IPS DF 19.7 (cell line): Measurements from ENCODE around the gene B4GALT1.
"Not testable (repeated sequence)": the region's sequence is repeated elsewhere in the genome, so short reads cannot be mapped to it uniquely, and the experiment has no call there.

Experiments
- DNase-seq: peaks from one replicate; pipeline ENCODE4 v3.0.0-alpha.2; 2013; ENCODE audit warnings: low read depth, low spot score

The B4GALT1 gene

GRCh38 chr9:33161589-33162132 is 5.5 kb downstream of the B4GALT1 start:
- no peak for DNase-seq

GRCh38 chr9:33161011-33161588 is 6.0 kb downstream of the B4GALT1 start:
- no peak for DNase-seq

GRCh38 chr9:33160446-33160845 is 6.7 kb downstream of the B4GALT1 start:
- DNase-seq, result not testable (repeated sequence)

- DNase-seq, result no peak
Observed at GRCh38 chr9:33159777-33160127, 7.4 kb downstream of the B4GALT1 start.

- no peak for DNase-seq
Observed at GRCh38 chr9:33158843-33159776, 8.0 kb downstream of the B4GALT1 start.

- DNase-seq, result no peak
Observed at GRCh38 chr9:33157960-33158842, 8.9 kb downstream of the B4GALT1 start.

GRCh38 chr9:33155393-33155792 is 11.7 kb downstream of the B4GALT1 start:
- no peak for DNase-seq

- no peak for DNase-seq
Observed at GRCh38 chr9:33154371-33154770, 12.8 kb downstream of the B4GALT1 start.

GRCh38 chr9:33153666-33154065 is 13.5 kb downstream of the B4GALT1 start:
- no peak for DNase-seq

- no peak for DNase-seq
Observed at GRCh38 chr9:33153001-33153400, 14.1 kb downstream of the B4GALT1 start.

GRCh38 chr9:33151601-33152000 is 15.5 kb downstream of the B4GALT1 start:
- no peak for DNase-seq

GRCh38 chr9:33151007-33151557 is 16.1 kb downstream of the B4GALT1 start:
- DNase-seq, result no peak

GRCh38 chr9:33148367-33149014 is 18.6 kb downstream of the B4GALT1 start:
- no peak for DNase-seq

GRCh38 chr9:33147416-33148169 is 19.5 kb downstream of the B4GALT1 start:
- DNase-seq, result no peak

GRCh38 chr9:33146298-33146697 is 20.8 kb downstream of the B4GALT1 start:
- no peak for DNase-seq

- no peak for DNase-seq
Observed at GRCh38 chr9:33144551-33144950, 22.6 kb downstream of the B4GALT1 start.

- no peak for DNase-seq
Observed at GRCh38 chr9:33143241-33143661, 23.9 kb downstream of the B4GALT1 start.

GRCh38 chr9:33142535-33142934 is 24.6 kb downstream of the B4GALT1 start:
- no peak for DNase-seq

- DNase-seq, result no peak
Observed at GRCh38 chr9:33140401-33141360, 26.5 kb downstream of the B4GALT1 start.
